Activated T-cell treated with anti-CD3 and anti-CD28 coated beads for 48 hours (primary cell): ENCODE measurements around the gene CEP19.
"Not testable (repeated sequence)": the region's sequence is repeated elsewhere in the genome, so short reads cannot be mapped to it uniquely, and the experiment has no call there.

Source experiments
- DNase-seq: peaks from one replicate; pipeline ENCODE4 v3.0.0-alpha.2; 2020; ENCODE audit warnings: low read depth

CEP19 gene, protein sequence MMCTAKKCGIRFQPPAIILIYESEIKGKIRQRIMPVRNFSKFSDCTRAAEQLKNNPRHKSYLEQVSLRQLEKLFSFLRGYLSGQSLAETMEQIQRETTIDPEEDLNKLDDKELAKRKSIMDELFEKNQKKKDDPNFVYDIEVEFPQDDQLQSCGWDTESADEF

DNA sequence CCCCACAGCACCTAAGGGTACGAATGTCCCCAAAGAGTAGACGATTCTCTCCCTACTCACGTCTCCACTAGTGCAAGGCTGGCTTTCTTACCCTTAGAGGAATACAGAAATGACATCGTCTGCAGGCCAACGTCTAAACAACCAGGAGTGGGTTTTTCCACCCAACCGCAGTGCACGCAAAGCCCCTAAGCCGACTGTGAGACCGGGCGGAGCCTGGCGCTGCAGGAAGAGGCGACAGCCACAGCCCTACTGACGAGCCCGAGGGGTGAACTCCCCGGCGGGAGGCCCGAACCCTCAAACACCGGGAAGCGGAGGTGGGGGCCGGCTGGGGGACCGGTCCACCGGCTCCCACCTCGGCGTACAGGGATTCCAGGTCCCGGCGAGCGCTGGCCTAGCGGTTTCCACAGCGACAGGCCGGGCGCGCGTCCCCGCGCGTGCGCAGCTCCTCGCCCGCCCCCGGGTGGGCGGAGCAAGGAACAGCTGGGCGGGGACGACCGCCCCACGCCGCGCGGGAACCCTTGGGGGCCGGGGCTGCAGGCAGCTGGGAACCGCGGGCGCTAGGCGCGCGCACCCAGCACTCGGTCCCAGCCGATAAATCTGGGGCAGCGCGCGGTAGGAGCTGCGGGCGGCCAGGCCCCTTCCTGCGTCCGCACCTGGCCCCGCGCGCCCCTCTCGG, at the start of gene CEP19, which contains the start of gene PIGX:
TSS of gene CEP19 (minus strand) at position 413 of the 676 bp plus-strand sequence. CDS start 3,593 bp downstream, outside the sequence.
TSS of gene PIGX (plus strand) at position 540 of the 676 bp plus-strand sequence.
- peak; percentile 90 for DNase-seq

DNA sequence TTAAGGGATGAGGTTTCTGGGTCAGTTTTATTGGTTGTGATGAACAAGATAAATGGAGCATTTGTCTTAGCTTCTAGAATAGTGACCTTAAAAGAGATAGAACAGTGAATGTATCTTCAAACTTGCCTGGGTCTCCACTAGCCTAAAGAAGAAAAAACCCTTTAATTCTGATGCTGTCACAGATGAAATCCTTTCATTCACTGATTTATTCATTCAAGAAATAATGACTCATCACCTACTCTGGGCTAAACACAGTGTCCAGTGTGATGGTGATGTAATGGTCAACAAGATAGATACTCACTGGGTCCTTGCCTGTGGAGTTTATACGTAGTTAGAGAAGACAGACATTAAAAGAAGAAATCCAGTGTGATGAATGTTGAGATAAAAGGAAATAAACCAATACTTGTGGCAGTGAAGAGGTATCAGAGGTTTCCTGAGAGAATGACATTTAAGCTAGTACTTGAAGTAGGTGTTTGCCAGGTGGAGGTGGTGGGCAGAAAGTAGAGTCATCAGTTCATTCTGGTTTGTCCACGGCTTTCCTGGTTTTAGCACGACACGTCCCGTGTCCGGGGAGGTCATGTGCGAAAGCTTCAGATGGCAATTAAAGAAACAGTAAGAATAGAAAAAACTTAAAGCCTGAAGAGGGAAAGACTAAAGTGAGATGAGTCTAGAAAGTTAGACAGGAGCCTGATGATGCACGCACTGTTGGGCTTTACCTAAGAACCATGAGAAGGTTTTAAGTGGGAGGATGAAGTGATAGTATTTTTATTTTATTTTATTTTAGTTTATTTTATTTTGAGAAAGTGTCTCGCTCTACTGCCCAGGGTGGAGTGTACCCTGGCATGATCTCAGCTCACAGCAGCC, 46.1 kb upstream of the CEP19 start:
- peak; percentile 5 for DNase-seq

DNA sequence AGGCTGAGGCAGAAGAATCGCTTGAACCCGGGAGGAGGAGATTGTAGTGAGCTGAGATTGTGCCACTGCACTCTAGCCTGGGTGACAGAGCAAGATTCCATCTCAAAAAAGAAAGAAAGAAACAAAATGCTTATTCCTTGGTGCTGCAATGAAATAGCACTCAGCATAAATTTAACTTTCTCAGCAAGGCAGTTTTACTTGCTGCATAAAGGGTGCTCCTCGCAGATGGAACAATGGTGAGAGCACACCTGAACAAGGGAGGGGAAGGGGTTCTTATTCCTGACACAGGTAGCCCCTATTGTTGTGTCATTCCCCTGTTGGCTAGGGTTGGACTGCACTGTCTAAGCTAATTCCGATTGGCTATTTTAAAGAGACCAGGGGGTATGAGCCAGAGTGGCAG, 44.7 kb upstream of the CEP19 start:
- no peak for DNase-seq

DNA sequence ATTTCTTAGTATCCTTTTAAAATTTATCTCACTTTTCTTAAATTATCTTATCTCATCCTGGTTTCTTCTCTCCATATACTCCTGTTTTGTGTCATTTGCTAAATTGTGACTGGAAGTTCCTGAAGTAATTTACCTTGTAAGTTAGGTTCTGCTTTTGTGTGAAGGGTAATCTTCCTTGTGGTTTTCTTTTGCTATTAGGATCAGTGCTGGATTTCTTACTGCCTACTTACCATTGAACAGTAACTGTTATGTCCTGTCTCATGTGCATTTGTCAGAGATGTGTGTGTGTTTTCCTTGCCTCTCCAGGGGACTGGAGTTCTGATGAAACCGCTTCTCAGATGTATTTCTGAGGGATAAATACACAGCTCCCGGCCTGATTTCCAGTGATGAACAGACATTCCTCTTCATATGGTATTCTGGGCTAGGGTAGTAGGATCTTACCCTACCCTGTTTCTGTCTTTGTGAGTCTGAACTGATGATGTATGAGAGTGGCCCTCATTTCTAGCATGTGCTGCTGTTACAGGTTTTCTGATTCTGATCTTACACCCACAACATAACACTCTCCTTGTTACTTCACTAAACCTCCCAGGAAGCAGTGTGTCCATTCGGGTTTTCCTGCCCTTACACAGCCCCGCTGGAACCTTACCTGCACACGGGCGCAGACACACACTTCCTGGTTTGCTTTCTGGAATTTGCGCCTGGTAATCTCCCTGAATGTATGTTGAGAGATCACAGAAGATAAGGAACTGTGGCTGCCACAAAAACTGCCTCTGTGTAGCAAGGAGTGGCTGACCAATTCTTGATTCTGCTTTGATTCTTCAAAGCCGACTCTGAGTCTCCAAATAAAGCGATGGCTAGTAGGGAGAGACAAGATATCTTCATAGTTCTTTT, 42.3 kb upstream of the CEP19 start:
- no peak for DNase-seq

DNA sequence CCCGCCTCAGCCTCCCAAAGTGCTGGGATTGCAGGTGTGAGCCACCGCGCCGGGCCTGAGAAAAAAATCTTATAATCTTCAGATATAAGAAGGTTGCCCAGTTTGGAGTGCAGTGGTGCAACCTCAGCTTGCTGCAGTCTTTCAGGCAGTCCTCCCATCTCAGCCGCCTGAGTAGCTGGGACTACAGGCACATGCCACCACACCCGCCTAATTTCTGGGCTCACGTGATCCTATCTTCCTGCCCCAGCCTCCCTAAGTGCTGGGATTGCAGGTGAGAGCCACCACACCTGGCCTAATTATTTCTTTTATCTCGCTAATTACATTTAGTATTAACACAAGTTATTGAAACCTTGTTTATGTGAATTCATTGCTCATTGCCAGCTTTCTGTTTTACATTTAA, 41.2 kb upstream of the CEP19 start:
- no peak for DNase-seq

DNA sequence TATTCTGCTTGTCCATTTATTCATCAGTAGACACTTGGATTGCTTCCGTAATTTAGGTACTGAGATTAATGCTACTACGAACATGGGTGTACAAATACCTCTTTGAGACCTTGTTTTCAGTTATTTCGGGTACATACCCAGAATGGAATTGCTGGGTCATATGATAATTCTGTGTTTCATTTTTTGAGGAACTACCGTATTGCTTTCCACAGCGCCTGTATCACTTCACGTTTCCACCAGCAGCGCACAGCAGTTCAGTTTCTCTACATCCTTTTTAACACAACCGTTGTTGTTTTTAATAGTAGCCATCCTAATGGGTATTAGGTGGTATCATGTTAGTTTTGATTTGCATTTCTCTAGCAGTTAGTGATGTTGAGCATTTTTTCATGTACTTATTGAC, 37.1 kb upstream of the CEP19 start:
- no peak for DNase-seq

DNA sequence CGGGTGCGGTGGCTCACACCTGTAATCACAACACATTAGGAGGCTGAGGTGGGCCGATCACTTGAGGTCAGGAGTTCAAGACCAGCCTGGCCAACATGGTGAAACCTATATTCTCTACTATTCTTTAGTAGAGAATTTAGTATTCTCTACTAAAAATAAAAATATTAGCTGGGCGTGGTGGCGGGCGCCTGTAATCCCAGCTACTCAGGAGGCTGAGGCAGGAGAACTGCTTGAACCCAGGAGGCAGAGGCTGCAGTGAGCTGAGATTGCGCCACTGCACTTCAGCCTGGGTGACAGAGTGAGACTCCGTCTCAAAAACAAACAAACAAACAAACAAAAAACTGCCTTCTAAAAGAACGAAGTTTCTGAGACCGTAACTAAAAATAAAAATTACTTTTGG, 31.5 kb upstream of the CEP19 start:
- DNase-seq: not testable (repeated sequence)

DNA sequence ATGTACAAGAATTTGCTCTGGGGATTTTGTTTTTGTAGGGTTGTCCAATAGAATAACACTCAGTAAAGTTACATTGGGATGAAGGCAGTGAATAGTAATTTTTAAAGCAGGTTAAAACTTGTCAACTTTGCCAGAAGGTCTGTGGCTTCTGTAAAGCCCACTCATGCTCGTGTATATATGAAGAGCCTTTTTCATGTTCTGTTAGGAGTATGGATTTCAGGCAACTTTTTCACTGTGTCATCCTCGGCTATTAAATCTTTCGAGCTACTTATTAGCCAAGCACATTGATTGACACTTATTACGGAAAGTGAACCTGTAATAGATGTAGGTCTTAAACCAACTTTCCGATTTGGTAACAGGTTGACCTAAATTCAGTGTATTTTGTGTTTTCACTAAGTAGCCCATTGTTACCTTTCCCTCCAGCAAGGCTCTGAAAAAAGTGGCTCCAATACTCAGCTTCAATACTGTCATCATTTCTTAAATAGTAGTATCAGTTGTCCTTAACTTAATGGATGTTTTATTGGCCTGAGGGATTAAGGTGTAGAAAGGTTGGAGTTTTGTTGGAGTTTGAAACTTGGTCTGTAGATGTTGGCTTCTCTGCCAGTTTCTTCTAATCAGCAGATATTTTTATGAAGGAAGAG, 29.3 kb upstream of the CEP19 start:
- no peak for DNase-seq

DNA sequence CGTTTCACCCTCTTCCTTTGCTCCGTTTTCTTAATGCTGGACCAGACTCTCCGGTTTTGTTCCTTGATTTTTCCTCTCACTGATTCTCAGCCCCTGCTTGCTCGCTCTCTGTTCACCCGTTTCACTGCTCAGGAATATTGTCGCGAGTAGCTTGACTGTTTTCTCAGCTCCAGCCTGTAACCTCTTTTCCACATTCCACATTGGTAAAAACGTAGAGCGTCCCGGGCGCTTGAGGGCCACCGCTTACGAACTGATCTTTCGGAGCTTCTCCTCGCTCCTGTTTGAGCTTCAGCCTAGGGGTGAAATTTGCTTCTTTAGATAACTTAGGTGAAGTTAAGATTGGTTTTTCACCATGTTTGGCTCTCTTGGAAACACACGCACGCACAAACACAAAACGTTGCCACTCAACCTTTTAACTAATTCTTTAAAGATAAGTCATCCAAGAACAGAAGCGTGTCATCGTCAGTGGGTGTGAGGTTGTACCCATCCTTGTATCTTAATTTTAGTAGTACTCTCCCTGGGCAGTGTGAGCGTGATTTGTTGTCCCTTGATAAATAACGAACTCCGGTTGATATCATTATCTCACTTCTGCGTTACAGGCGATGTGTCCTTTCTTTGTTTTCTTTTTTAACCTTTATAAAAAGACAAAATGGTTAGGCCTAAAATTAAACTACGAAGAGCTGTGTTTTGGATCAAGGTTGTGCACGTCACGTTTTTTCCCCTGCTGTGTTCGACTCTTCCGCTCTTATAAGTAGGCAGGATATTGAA, 28.6 kb upstream of the CEP19 start:
- peak; percentile 14 for DNase-seq

DNA sequence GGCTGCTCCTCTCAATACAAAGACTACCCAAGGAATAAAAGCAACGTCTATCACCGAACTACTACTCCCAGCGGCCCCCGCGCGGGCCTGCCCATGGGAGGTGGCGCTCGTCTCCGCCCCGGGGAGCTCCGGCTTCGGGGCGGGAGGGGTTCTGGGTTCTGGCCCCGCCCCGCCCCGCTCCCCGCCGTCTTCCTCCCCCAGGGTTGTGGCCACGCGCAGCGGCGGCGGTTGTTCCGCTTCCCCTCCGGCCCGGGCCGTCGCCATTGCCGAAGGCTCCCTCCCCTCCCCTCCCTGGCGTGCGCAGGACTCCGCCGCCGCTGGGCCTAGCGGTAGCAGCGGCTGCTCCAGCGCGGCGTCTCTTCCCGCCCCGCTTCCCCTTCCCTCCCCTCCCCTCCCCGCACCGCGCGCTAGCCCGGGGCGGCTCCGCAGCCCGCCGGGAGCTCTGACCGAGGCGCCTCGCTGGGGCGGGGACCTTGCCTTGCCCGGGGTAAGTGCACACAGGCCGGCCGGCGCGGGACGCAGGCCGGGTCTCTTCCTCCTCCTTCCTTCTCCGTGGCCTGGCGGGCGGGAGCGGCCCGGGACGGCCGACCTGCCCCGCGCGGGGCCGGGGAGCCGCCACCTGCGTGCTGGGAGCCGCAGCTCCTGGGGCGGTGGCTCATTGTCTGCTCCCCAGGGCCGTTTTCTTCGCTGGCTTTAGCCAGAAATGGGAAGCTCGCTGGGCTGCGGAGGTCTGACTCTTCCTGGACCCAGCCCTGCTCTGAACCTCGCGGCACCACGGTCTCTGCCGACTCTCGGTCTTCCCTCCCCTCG, 27.8 kb upstream of the CEP19 start, which contains the start of gene PAK2:
TSS of gene PAK2 (plus strand) at position 187 of the 810 bp plus-strand sequence. CDS start 42,790 bp downstream, outside the sequence.
- DNase-seq: peak; percentile 89

DNA sequence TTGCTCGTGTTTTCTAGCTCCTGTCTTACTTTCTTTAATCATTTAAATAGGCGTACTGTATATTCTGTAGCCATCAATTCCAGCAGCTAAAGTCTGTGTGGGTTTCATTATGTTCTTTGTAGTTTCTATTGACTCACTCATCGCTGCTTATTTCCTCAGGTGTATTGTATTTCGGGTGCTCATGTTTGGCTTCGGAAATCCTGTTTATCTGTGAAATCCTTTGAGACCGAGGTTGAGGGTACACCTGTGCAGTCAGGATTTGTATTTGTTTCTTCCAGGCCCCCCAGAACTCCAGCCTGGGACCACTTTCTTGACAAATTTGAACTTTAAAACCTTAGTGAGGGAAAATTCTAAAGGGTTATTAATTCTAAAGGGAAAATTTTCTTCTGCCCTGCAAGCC, 25.6 kb upstream of the CEP19 start:
- DNase-seq: no peak

DNA sequence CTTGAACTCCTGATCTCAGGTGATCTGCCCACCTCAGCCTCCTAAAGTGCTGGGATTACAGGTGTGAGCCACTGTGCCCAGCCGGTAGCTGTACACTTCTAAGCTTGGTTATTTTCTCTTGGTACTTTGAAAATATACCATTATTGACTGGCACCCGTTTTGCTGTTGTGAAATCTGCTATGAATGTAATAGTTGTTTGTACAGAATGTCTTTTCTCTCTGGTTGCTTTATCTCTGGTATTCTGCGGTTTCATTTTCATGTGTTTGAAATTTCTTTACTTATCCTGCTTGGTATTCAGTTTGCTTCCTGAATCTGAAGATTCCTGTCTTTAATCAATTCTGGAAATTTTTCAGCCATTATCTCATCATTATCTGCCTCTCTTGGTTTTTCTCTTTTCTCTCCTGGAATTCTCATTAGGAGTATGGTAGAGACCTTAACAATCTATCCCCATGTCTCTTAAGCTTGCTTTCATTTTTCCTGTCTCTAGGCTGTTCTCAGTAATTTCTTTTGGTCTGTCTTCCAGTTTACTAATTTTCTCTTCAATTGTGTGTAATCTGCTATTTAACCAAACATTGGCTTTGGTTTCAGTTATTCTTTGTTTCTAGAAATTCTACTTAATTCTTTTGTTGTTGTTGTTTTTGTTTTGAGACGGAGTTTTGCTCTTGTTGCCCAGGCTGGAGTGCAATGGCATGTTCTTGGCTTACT, 24.8 kb upstream of the CEP19 start:
- DNase-seq: no peak

DNA sequence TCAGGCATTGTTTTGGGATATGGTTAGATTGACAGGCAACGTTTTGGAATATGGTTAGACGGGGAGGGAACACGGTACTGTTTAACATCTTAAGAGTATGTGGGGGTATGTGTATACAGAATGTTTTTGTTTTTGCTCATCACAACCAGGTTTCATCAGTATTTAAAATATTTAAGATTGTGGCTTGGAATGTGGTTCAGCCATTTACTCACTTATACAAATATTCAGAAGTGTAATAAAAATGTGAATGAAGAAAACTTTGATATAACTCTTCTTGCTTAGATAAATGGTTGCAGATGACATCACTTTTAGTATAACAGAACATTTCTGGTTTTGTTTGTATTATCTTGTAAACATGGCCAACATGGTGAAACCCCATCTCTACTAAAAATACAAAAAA, 23.7 kb upstream of the CEP19 start:
- DNase-seq: no peak

DNA sequence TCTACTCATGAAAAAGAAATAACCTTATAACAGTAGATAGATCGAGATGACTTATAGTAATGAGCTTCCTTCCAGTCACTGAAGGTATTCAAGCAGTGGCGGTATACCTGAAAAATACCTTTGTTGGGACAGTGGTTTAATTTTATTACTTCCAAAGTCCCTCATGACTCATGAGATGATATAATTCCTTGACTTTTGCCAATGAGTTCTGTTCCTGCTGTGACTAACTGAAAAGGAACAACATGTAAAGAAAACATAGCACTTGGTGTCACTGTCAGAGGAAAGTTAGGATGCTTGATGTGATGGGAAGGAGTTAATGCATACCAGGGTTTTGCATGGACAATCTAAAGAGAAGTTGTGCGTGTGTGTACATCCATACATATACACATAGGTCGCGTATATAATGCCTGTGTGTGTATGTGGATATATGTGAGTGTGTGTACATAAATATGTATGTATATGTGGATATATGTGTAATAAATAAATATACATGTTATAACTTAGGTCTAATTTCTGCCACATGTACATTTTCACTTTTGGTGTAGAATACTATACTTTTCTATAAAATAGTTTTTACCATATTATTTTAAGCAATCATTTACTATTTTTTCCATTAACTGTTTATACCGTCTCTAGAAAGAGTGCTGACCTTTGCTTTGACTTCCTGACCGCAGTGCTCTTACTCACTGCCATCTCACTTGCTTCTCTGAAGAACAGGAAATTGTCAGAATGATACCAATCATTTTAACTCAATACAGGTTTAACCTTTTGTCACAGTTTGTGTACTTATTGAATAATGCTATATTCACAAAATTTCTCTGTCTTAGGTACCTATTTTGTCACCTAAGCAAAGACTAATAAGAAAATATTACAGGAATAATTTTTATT, 15.0 kb upstream of the CEP19 start:
- DNase-seq: no peak

DNA sequence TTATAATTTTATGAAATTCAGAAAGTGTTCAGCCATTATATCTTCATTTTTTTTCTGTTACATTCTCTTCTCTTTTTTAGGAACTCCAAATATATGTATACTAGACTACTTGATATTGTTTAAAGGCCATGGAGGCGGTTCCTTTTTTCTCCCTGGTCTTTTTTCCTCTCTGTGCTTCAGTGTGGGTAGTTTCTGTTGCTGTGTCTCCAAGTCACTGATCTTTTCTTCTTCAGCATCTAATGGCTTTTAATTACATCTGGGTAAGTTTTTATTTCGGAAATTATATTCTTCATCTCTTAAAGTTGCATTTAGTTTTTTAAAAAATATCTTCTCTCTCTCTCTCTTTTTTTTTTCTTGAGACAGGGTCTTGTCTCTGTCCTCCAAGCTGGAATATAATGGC, 9.0 kb upstream of the CEP19 start:
- DNase-seq: no peak

DNA sequence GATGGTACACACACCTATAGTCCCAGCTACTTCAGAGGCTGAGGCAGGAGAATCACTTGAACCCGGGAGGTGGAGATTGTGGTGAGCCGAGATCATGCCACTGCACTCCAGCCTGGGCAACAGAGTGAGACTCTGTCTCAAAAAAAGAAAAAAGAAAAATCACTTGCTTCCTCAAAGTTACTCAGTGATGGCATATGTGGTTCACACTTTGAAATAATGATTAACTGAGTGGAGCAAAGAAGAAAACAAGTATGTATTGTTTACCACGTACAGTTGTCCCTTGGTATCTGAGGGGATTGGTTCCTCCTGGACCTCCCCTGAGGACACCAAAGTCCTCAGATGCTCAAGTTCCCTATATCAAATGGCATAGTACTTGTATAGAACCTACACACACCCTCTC, 5.1 kb upstream of the CEP19 start:
- not testable (repeated sequence) for DNase-seq

DNA sequence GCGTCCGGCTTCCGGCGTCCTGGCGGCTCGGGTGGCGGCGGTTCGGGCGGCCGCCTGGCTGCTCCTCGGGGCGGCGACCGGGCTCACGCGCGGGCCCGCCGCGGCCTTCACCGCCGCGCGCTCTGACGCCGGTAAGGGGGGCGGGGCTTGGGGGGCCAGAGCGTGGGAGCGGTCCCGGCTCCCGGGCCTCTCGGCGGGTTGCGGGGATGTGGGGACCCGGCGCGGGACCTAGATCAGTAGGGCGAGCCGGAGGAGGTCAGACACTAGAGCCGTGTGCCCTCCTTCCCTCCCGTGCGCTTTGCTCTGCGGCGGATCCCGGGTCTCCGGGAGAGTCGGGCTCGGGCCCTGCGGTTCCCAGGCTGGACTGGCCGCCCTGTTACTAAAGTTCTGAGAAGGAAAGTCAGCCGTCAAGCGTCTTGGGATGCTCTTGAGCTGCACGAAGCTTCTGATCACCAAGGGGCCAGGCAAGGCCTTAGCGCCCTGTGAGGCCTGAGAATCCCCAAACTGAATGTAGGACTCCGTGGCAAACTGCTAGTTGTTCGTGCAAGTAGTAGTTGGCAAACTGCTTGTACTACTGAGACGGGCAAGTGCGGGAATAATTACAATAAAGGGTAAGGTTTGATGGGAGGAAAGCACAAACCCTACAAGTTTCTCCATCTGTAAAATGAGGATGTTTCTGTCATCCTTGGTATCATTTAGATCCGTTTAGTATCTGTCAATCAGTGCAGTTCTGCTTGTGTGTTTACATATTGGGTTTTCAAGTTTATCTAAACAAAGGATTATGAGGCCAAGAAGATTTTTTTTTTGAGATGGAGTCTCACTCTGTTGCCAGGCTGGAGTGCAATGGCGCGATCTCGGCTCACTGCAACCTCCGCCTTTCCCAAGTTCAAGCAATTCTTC, 714 bp upstream of the CEP19 start:
- DNase-seq: no peak
